Keratinocyte (primary cell): Measurements from ENCODE around the gene RCSD1. TPM values are rescaled to one million over a fixed set of nuclear protein-coding genes. Genes with fewer than 3 reads are reported as not detected.

Experiments
- DNase-seq: peaks from one replicate; pipeline ENCODE4 v3.0.0-alpha.2; 2011; ENCODE audit warnings: low read depth, missing footprints, low spot score
- FAIRE-seq: peaks from 2 replicates; lab custom pipeline; 2011; peaks lifted over from hg19 to GRCh38; lab: Jason Lieb, UNC
- H2AFZ ChIP-seq: 2 replicates; pipeline ENCODE4 v1.6.0; 2012; ENCODE audit warnings: low read length, control low read depth, inconsistent platforms; ENCODE audit not compliant: control insufficient read depth
- H3K27ac ChIP-seq: 2 replicates; pipeline ENCODE4 v1.5.1; 2011; ENCODE audit warnings: low read length; ENCODE audit not compliant: control insufficient read depth, insufficient read depth
- H3K27me3 ChIP-seq: 3 replicates; pipeline ENCODE4 v1.6.0; 2011; ENCODE audit warnings: low read length; ENCODE audit not compliant: control insufficient read depth, insufficient read depth; ENCODE audit errors: extremely low read depth
- H3K36me3 ChIP-seq, 2 experiments: 2 replicates in 1 of 2; 3 replicates in 1 of 2; pipeline ENCODE4 v1.5.1; 2011; ENCODE audit warnings: low read length in 2 of 2, mild to moderate bottlenecking in 1 of 2; ENCODE audit not compliant: control insufficient read depth in 2 of 2, insufficient read depth in 2 of 2; ENCODE audit errors: extremely low read depth in 1 of 2
- H3K4me1 ChIP-seq: 3 replicates; pipeline ENCODE4 v1.5.1; 2011; ENCODE audit warnings: low read length; ENCODE audit not compliant: control insufficient read depth, insufficient read depth; ENCODE audit errors: extremely low read depth
- H3K4me2 ChIP-seq: 3 replicates; pipeline ENCODE4 v1.6.0; 2011; ENCODE audit warnings: low read depth, low read length; ENCODE audit not compliant: control insufficient read depth, insufficient read depth; ENCODE audit errors: extremely low read depth
- H3K4me3 ChIP-seq, 3 experiments: fragments of 200-600 bp in 1 of 3; sonication (generic) in 1 of 3; 2 replicates in 2 of 3; 3 replicates in 1 of 3; pipeline ENCODE4 v1.5.1; 2011 to 2016; ENCODE audit warnings: low read length in 3 of 3, mild to moderate bottlenecking in 3 of 3, control low read depth in 2 of 3, inconsistent platforms in 1 of 3, low read depth in 1 of 3, mixed read lengths in 1 of 3, mixed run types in 1 of 3, moderate library complexity in 1 of 3; ENCODE audit not compliant: control insufficient read depth in 2 of 3, insufficient read depth in 2 of 3; ENCODE audit errors: extremely low read depth in 1 of 3
- H3K79me2 ChIP-seq: 2 replicates; pipeline ENCODE4 v1.6.0; 2012; ENCODE audit warnings: low read length; ENCODE audit not compliant: control insufficient read depth, insufficient read depth
- H3K9ac ChIP-seq: 3 replicates; pipeline ENCODE4 v1.6.0; 2011; ENCODE audit warnings: low read length; ENCODE audit not compliant: control insufficient read depth, insufficient read depth; ENCODE audit errors: extremely low read depth
- H3K9me1 ChIP-seq: 3 replicates; pipeline ENCODE4 v1.6.0; 2011; ENCODE audit warnings: low read length; ENCODE audit not compliant: control insufficient read depth, insufficient read depth; ENCODE audit errors: extremely low read depth
- H3K9me3 ChIP-seq: 2 replicates; pipeline ENCODE4 v1.5.1; 2012; ENCODE audit warnings: low read depth, low read length; ENCODE audit not compliant: control insufficient read depth
- H4K20me1 ChIP-seq: 3 replicates; pipeline ENCODE4 v1.6.0; 2011; ENCODE audit warnings: low read length; ENCODE audit not compliant: control insufficient read depth, insufficient read depth; ENCODE audit errors: extremely low read depth
- CTCF ChIP-seq, 3 experiments: IDR thresholded peaks in 1 of 3; conservative IDR thresholded peaks in 1 of 3; optimal IDR thresholded peaks in 1 of 3; 2 replicates in 2 of 3; 3 replicates in 1 of 3; pipeline versions ENCODE3 to v1.5.1; 2011; ENCODE audit warnings: low read length in 3 of 3, mild to moderate bottlenecking in 3 of 3, moderate library complexity in 2 of 3, control low read depth in 1 of 3, inconsistent platforms in 1 of 3; ENCODE audit not compliant: insufficient read depth in 2 of 3; ENCODE audit errors: extremely low read depth in 1 of 3
- EZH2 ChIP-seq: IDR thresholded peaks from one replicate; pipeline ENCODE4 v1.6.1; 2012; ENCODE audit warnings: inconsistent platforms, mild to moderate bottlenecking, low read length, moderate library complexity
- dilution Hi-C: fragments of 300-500 bp; cut with MboI; formaldehyde crosslinking; loops from one replicate; pipeline ENCODE4 v1.7.0; 2020; ENCODE audit warnings: low sequenced_read_pairs; ENCODE audit not compliant: extremely low pct_ligation_motif_present
- polyA plus RNA-seq, 5 experiments: library from polyadenylated mRNA; depleted of rRNA in 3 of 5; stranded (reverse) in 3 of 5; stranded (forward) in 1 of 5; unstranded in 1 of 5; fragments of >200 nt; gene quantifications; 1 replicate in 1 of 5; 2 replicates in 3 of 5; 3 replicates in 1 of 5; pipeline versions ENCODE4 v1.2.1 to v1.2.3, GENCODE V29; 2011 to 2012; ENCODE audit warnings: missing spikeins in 2 of 5, low read depth in 1 of 5, low replicate concordance in 1 of 5

Gene RCSD1
- polyA plus RNA-seq, 1 donor (not counting 4 experiments of a cell fraction or from before 2014, with no cell fraction given), result 0.03 TPM

GRCh38 chr1:167694691-167695090, 64.7 kb downstream of the RCSD1 start:
- TF ChIP-seq CTCF (optimal IDR thresholded peaks at IDR 0.05 in 1 of 3, IDR thresholded peaks at IDR 0.05 in 1 of 3, conservative IDR thresholded peaks at IDR 0.05 in 1 of 3; ENCODE audit: extremely low read depth in 1 of 3, insufficient read depth in 2 of 3, low read length in 3 of 3), result no peak
- no peak for TF ChIP-seq EZH2
- no peaks in the 10 kb centered on the region for H3K36me3 ChIP-seq

GRCh38 chr1:167695147-167695546, 65.1 kb downstream of the RCSD1 start:
- dilution Hi-C loops, result no loop called here
- TF ChIP-seq EZH2 (no peak), CTCF (optimal IDR thresholded peaks at IDR 0.05 in 1 of 3, IDR thresholded peaks at IDR 0.05 in 1 of 3, conservative IDR thresholded peaks at IDR 0.05 in 1 of 3; ENCODE audit: extremely low read depth in 1 of 3, insufficient read depth in 2 of 3, low read length in 3 of 3) (no peak)
- Histone ChIP-seq H3K9ac (no peak overlapping the region), H3K79me2 (no peaks in the 10 kb centered on the region), H3K9me1 (peaks cover 2% of the 10 kb centered on the region), H3K4me2 (no peak overlapping the region), H3K27me3 (no peaks in the 10 kb centered on the region), H3K36me3 (no peaks in the 10 kb centered on the region), H3K27ac (no peak overlapping the region), H3K4me1 (no peaks in the 10 kb centered on the region), H4K20me1 (no peaks in the 10 kb centered on the region), H3K9me3 (no peaks in the 10 kb centered on the region), H3K4me3 (no peak overlapping the region), H2AFZ (no peak overlapping the region)
- DNase-seq (no peak), FAIRE-seq (no peak)

More at GRCh38 chr1:167694691-167695090, 64.7 kb downstream of the RCSD1 start:
- Histone ChIP-seq H3K4me1 (no peaks in the 10 kb centered on the region), H3K79me2 (no peaks in the 10 kb centered on the region), H3K9ac (no peak overlapping the region), H3K9me3 (no peaks in the 10 kb centered on the region), H4K20me1 (no peaks in the 10 kb centered on the region), H3K4me3 (no peak overlapping the region), H3K9me1 (peaks cover 2% of the 10 kb centered on the region), H3K27me3 (no peaks in the 10 kb centered on the region), H3K4me2 (no peak overlapping the region), H3K27ac (no peak overlapping the region), H2AFZ (no peak overlapping the region)
- no peak for FAIRE-seq
- dilution Hi-C loops, result no loop called here
- no peak for DNase-seq
